22Rv1 (cell line): ENCODE measurements around the gene AADACL4.

ENCODE experiments used
- ZFX ChIP-seq: fragments of 450-650 bp; IDR thresholded peaks from 2 replicates; pipeline ENCODE4 v1.6.1; 2017; ENCODE audit warnings: antibody characterized with exemption, borderline replicate concordance
- TF ChIP-seq, protein P1 (sequence below): fragments of 450-650 bp; IDR thresholded peaks from 2 replicates; pipeline ENCODE4 v1.5.1; 2017; ENCODE audit warnings: mild to moderate bottlenecking

DNA sequence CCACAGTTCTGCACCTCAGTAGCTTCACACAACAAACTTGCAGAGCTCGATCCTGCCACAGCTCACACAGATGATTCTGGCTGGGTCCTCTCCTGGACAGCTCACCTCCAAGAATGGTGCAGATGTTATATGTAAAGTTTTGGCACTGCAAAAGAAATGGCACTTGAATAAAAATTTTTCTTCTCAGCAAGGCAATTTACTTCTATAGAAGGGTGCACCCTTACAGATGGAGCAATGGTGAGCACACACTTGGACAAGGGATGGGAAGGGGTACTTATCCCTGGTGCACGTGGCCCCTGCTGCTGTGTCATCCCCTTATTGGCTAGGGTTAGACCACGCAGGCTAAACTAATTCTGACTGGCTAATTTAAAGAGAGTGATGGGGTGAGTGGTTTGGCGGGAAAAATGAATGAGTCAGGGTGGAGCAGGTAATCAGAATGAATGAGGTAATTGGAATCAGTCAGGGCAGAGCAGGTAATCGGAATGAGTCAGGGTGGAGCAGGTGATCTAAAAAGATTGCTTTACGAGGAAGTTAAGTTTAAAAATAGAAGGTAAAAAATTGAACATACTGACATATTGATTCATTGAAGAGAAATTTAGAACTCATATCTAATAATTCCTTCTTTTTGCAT, 60.1 kb downstream of the AADACL4 start:
- TF ChIP-seq, protein P1, sequence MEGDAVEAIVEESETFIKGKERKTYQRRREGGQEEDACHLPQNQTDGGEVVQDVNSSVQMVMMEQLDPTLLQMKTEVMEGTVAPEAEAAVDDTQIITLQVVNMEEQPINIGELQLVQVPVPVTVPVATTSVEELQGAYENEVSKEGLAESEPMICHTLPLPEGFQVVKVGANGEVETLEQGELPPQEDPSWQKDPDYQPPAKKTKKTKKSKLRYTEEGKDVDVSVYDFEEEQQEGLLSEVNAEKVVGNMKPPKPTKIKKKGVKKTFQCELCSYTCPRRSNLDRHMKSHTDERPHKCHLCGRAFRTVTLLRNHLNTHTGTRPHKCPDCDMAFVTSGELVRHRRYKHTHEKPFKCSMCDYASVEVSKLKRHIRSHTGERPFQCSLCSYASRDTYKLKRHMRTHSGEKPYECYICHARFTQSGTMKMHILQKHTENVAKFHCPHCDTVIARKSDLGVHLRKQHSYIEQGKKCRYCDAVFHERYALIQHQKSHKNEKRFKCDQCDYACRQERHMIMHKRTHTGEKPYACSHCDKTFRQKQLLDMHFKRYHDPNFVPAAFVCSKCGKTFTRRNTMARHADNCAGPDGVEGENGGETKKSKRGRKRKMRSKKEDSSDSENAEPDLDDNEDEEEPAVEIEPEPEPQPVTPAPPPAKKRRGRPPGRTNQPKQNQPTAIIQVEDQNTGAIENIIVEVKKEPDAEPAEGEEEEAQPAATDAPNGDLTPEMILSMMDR, result no peak
- no peak for TF ChIP-seq ZFX
